Activated CD8-positive, alpha-beta T cell treated with anti-CD3 and anti-CD28 coated beads for 36 hours (primary cell): ENCODE measurements around the gene CREBZF. TPM values are rescaled to one million over a fixed set of nuclear protein-coding genes. Genes with fewer than 3 reads are reported as not detected.
"Not testable (repeated sequence)": the region's sequence is repeated elsewhere in the genome, so short reads cannot be mapped to it uniquely, and the experiment has no call there.

ENCODE experiments used
- ATAC-seq: fragments of 200-7000 bp; cut with Tn5 transposase; one replicate; pipeline ENCODE4 v1.10.0; 2021; ENCODE audit warnings: mild to moderate bottlenecking, moderate library complexity
- CTCF ChIA-PET: fragments of 350-600 bp; sonication (Branson Sonifier 250); formaldehyde crosslinking; loops from one replicate; lab custom pipeline; 2021; ENCODE audit warnings: antibody characterized with exemption; lab: Charles Lee
- POLR2A ChIA-PET: fragments of 350-600 bp; sonication (Branson Sonifier 250); formaldehyde crosslinking; loops from one replicate; lab custom pipeline; 2021; ENCODE audit warnings: antibody characterized with exemption; lab: Charles Lee
- DNase-seq: peaks from one replicate; pipeline ENCODE4 v3.0.0-alpha.2; 2020
- H3K27ac Mint-ChIP-seq: one replicate; pipeline ENCODE4 v1.8.0; 2021; ENCODE audit warnings: mild to moderate bottlenecking, mixed read lengths
- H3K27me3 Mint-ChIP-seq: one replicate; pipeline ENCODE4 v1.8.0; 2021; ENCODE audit warnings: mixed read lengths
- H3K36me3 Mint-ChIP-seq: one replicate; pipeline ENCODE4 v1.8.0; 2021; ENCODE audit warnings: low read depth, mixed read lengths
- H3K4me1 Mint-ChIP-seq: one replicate; pipeline ENCODE4 v1.8.0; 2021; ENCODE audit warnings: low read depth, mixed read lengths
- H3K4me3 Mint-ChIP-seq: one replicate; pipeline ENCODE4 v1.8.0; 2021; ENCODE audit warnings: mild to moderate bottlenecking, moderate library complexity, mixed read lengths
- H3K9me3 Mint-ChIP-seq: one replicate; pipeline ENCODE4 v1.8.0; 2021; ENCODE audit warnings: mixed read lengths
- intact Hi-C: fragments of 100-400 bp; cut with micrococcal nuclease; formaldehyde crosslinking; loops from one replicate; pipeline ENCODE4 v1.10.0; 2022
- total RNA-seq, 2 experiments: library from RNA; stranded (reverse); gene quantifications; one replicate each; pipeline ENCODE4 v1.2.3, GENCODE V29; 2021
- TF ChIP-seq, protein P1 (sequence below): fragments of 200-600 bp; IDR thresholded peaks from one replicate; pipeline ENCODE4 v1.8.0; 2022; ENCODE audit warnings: antibody characterized with exemption, mild to moderate bottlenecking

CREBZF gene
- total RNA-seq, 2 experiments from 2014 or later = 44.8 to 46.5 TPM

- intact Hi-C loops = no loop called here
- TF ChIP-seq, protein P1, sequence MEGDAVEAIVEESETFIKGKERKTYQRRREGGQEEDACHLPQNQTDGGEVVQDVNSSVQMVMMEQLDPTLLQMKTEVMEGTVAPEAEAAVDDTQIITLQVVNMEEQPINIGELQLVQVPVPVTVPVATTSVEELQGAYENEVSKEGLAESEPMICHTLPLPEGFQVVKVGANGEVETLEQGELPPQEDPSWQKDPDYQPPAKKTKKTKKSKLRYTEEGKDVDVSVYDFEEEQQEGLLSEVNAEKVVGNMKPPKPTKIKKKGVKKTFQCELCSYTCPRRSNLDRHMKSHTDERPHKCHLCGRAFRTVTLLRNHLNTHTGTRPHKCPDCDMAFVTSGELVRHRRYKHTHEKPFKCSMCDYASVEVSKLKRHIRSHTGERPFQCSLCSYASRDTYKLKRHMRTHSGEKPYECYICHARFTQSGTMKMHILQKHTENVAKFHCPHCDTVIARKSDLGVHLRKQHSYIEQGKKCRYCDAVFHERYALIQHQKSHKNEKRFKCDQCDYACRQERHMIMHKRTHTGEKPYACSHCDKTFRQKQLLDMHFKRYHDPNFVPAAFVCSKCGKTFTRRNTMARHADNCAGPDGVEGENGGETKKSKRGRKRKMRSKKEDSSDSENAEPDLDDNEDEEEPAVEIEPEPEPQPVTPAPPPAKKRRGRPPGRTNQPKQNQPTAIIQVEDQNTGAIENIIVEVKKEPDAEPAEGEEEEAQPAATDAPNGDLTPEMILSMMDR = no peak
- ChIA-PET POLR2A (interaction anchor here (2.7 kb wide), 1 partner anchor 11 kb away, joined by 15 read pairs; the partner anchor contains the start of gene TMEM126A), CTCF (interaction anchor here (2.1 kb wide), 1 partner anchor 10 kb away, joined by 8 read pairs; the partner anchor contains the start of gene TMEM126A)
- Mint-ChIP-seq H3K36me3 (peaks cover 61% of the 10 kb centered on the region), H3K27me3 (no peaks in the 10 kb centered on the region), H3K4me1 (peaks cover 55% of the 10 kb centered on the region), H3K9me3 (no peaks in the 10 kb centered on the region), H3K27ac (no peak overlapping the region), H3K4me3 (no peak overlapping the region)
- ATAC-seq (no peak), DNase-seq (no peak)
These were observed 6.7 kb downstream of the CREBZF start for GRCh38 chr11:85658180-85658579.

- no peak overlapping the region for H3K4me3 Mint-ChIP-seq
- no peak for DNase-seq
- ChIA-PET CTCF (interaction anchor here (1.0 kb wide), 1 partner anchor 9 kb away, joined by 3 read pairs; the partner anchor contains the start of gene TMEM126A), POLR2A (interaction anchor here (2.7 kb wide), 1 partner anchor 9 kb away, joined by 15 read pairs; the partner anchor contains the start of gene TMEM126A)
- ATAC-seq = no peak
- intact Hi-C loops = no loop called here
- H3K27me3 Mint-ChIP-seq = no peaks in the 10 kb centered on the region
- TF ChIP-seq, protein P1 = no peak
- peaks cover 66% of the 10 kb centered on the region for H3K4me1 Mint-ChIP-seq
- peak overlapping the region; percentile 74 for H3K27ac Mint-ChIP-seq
- H3K36me3 Mint-ChIP-seq = peaks cover 58% of the 10 kb centered on the region
- H3K9me3 Mint-ChIP-seq = no peaks in the 10 kb centered on the region
These were observed 8.2 kb downstream of the CREBZF start for GRCh38 chr11:85656777-85657176.

- Mint-ChIP-seq H3K4me1 (peaks cover 64% of the 10 kb centered on the region), H3K36me3 (peaks cover 48% of the 10 kb centered on the region)
- DNase-seq, ATAC-seq, H3K9me3 Mint-ChIP-seq, H3K4me3 Mint-ChIP-seq, H3K27me3 Mint-ChIP-seq, CTCF ChIA-PET, H3K27ac Mint-ChIP-seq, intact Hi-C loops: not testable (repeated sequence)
- POLR2A ChIA-PET = interaction anchor here (1.2 to 2.2 kb wide), 2 partner anchors 9 to 28 kb away, joined by 3 to 14 read pairs; no protein-coding TSS in a partner anchor
These were observed 10.6 kb downstream of the CREBZF start for GRCh38 chr11:85654343-85654742.

GRCh38 chr11:85652786-85653447 is 12.0 kb downstream of the CREBZF start:
- Mint-ChIP-seq H3K27ac (peak overlapping the region; percentile 80), H3K36me3 (peaks cover 36% of the 10 kb centered on the region), H3K4me3 (no peak overlapping the region), H3K4me1 (peaks cover 58% of the 10 kb centered on the region), H3K27me3 (no peaks in the 10 kb centered on the region), H3K9me3 (no peaks in the 10 kb centered on the region)
- POLR2A ChIA-PET = interaction anchor here (0.5 to 2.9 kb wide), 6 partner anchors 9 to 157 kb away, joined by 3 to 14 read pairs (median 3); no protein-coding TSS in a partner anchor
- TF ChIP-seq, protein P1 = no peak
- intact Hi-C loops = no loop called here
- ATAC-seq (peak; percentile 45), DNase-seq (no peak)
- CTCF ChIA-PET = no interaction called here

GRCh38 chr11:85651118-85651517 is 13.8 kb downstream of the CREBZF start:
- DNase-seq (no peak), ATAC-seq (no peak)
- no peaks in the 10 kb centered on the region for H3K27me3 Mint-ChIP-seq
- peak overlapping the region; percentile 73 for H3K27ac Mint-ChIP-seq
- TF ChIP-seq, protein P1 = no peak
- H3K9me3 Mint-ChIP-seq = no peaks in the 10 kb centered on the region
- H3K4me1 Mint-ChIP-seq = peaks cover 51% of the 10 kb centered on the region
- ChIA-PET CTCF (interaction anchor here (1.0 kb wide), 1 partner anchor 9 kb away, joined by 3 read pairs; no protein-coding TSS in a partner anchor), POLR2A (interaction anchor here (1.3 to 4.1 kb wide), 5 partner anchors 14 to 30 kb away, joined by 3 to 33 read pairs (median 6); partner anchors contain the start of genes CREBZF, DLG2 and TMEM126B)
- no peak overlapping the region for H3K4me3 Mint-ChIP-seq
- intact Hi-C loops = no loop called here
- peaks cover 27% of the 10 kb centered on the region for H3K36me3 Mint-ChIP-seq
